ENCODE measurements around the gene BOD1L2. TPM values are rescaled to one million over a fixed set of nuclear protein-coding genes. Genes with fewer than 3 reads are reported as not detected.

Gene BOD1L2
- total and polyA plus RNA-seq, 2 of the 13 experiments (the other 11 are each of a cell fraction or from before 2014, with no cell fraction given): not detected

DNA sequence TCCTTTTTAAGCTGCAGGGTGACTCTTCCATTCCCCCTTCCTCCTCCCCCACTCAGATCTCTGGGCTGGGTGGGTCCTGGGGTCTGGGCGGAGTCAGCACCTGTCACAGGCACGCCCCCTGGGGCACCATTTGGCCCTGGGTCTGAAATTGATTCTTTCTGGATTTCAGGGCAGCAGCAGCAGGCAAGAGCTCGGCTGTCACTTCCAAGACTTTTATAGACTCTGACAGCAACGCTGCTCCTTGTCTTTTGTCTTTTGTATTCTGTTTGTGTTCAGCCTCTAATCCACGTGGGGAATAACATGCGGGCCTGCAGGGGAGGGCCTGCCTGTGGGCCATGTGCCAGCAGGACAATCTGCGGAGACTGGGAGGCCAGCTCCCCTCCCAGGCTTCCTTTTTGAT is 3.9 kb downstream of the BOD1L2 start:
- Histone ChIP-seq H3K4me3 (replicated peaks in 1 of 3; ENCODE audit: insufficient read depth in 1 of 3, low read depth in 2 of 3, low read length in 3 of 3) (no peak overlapping the region), H3K27me3 (ENCODE audit: control insufficient read depth in 1 of 2, insufficient read depth in 2 of 2, low read length in 2 of 2) (no peaks in the 10 kb centered on the region; a peak in 1 of 5 replicates), H3K36me3 (replicated peaks in 1 of 2; ENCODE audit: control insufficient read depth in 1 of 2, insufficient read depth in 2 of 2, low read length in 2 of 2) (no peaks in the 10 kb centered on the region), H3K79me2 (ENCODE audit: insufficient read depth, low read length) (no peaks in the 10 kb centered on the region), H3K4me1 (ENCODE audit: insufficient read depth, low read length) (peaks cover 13% of the 10 kb centered on the region), H3K4me2 (ENCODE audit: low read depth, low read length) (no peak overlapping the region), H4K20me1 (ENCODE audit: insufficient read depth, low read length) (no peaks in the 10 kb centered on the region), H2AFZ (ENCODE audit: low read length) (no peak overlapping the region), H3K9me3 (ENCODE audit: low read length) (no peaks in the 10 kb centered on the region), H3K27ac (ENCODE audit: extremely low read length, insufficient read depth, low read length) (no peak overlapping the region), H3K9ac (ENCODE audit: insufficient read depth, low read depth, low read length) (no peak overlapping the region)
- TF ChIP-seq, protein P1, sequence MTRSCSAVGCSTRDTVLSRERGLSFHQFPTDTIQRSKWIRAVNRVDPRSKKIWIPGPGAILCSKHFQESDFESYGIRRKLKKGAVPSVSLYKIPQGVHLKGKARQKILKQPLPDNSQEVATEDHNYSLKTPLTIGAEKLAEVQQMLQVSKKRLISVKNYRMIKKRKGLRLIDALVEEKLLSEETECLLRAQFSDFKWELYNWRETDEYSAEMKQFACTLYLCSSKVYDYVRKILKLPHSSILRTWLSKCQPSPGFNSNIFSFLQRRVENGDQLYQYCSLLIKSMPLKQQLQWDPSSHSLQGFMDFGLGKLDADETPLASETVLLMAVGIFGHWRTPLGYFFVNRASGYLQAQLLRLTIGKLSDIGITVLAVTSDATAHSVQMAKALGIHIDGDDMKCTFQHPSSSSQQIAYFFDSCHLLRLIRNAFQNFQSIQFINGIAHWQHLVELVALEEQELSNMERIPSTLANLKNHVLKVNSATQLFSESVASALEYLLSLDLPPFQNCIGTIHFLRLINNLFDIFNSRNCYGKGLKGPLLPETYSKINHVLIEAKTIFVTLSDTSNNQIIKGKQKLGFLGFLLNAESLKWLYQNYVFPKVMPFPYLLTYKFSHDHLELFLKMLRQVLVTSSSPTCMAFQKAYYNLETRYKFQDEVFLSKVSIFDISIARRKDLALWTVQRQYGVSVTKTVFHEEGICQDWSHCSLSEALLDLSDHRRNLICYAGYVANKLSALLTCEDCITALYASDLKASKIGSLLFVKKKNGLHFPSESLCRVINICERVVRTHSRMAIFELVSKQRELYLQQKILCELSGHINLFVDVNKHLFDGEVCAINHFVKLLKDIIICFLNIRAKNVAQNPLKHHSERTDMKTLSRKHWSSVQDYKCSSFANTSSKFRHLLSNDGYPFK (CRISPR knock-in tag; IDR thresholded peaks at IDR 0.05; ENCODE audit: borderline replicate concordance): no peak
- TF ChIP-seq ATF3 (CRISPR knock-in tag; IDR thresholded peaks at IDR 0.05): no peak
- TF ChIP-seq MNT (IDR thresholded peaks at IDR 0.05): peak; percentile 47
- no peak for TF ChIP-seq ZNF264 (CRISPR knock-in tag; IDR thresholded peaks at IDR 0.05)
- TF ChIP-seq, protein P2, sequence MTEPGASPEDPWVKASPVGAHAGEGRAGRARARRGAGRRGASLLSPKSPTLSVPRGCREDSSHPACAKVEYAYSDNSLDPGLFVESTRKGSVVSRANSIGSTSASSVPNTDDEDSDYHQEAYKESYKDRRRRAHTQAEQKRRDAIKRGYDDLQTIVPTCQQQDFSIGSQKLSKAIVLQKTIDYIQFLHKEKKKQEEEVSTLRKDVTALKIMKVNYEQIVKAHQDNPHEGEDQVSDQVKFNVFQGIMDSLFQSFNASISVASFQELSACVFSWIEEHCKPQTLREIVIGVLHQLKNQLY (CRISPR knock-in tag; IDR thresholded peaks at IDR 0.05): no peak
- intact Hi-C loops (cut with micrococcal nuclease; ENCODE audit: unreplicated experiment): no loop called here
- FAIRE-seq: no peak
- ATAC-seq: no peak
- 9% methylated on average over 7 of the region's 7 CpGs for WGBS (ENCODE audit: low lambda C conversion rate)
- POLR2A ChIA-PET: no interaction called here
- DNase-seq (ENCODE audit: low spot score): no peak
- in situ Hi-C loops (cut with HindIII; ENCODE audit: extremely low pct_ligation_motif_present, low pct_unique_long_range_greater_than_20kb): no loop called here
- CTCF ChIA-PET (ENCODE audit: low intra/inter-chr PET ratio, low total read pairs): no interaction called here
- no TSS peak for BruUV-seq (replicated peaks)
